ENCODE results near the gene VDR.
A peak's percentile ranks its signal among the peaks of the same experiment; 100 is the strongest.

Gene VDR

GRCh38 chr12:47891356-47891755 lies 13.4 kb downstream of the VDR start:
- DNase-seq = peak in 1 of 5 donors; percentile 28

DNA sequence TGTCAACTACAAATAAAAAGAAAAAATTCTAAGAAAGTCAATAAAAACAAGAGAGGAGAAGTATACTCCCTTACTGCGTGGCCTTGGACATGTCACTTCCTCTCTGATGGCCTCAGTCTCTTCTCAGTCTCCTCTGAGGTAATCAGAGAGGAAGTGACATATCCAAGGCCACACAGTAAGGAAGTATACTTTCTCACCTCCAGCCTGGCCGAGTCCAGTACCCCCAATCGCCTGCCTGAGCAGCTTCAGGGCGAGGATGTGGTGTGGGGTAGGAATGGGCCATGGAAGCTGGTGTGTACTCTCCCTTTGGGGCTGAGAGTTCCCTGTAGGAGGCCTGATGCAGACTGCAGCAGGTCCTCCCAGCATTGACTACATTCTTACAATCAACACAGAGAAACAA lies 15.8 kb downstream of the VDR start:
- DNase-seq = peak in 1 of 5 donors; percentile 83

DNA sequence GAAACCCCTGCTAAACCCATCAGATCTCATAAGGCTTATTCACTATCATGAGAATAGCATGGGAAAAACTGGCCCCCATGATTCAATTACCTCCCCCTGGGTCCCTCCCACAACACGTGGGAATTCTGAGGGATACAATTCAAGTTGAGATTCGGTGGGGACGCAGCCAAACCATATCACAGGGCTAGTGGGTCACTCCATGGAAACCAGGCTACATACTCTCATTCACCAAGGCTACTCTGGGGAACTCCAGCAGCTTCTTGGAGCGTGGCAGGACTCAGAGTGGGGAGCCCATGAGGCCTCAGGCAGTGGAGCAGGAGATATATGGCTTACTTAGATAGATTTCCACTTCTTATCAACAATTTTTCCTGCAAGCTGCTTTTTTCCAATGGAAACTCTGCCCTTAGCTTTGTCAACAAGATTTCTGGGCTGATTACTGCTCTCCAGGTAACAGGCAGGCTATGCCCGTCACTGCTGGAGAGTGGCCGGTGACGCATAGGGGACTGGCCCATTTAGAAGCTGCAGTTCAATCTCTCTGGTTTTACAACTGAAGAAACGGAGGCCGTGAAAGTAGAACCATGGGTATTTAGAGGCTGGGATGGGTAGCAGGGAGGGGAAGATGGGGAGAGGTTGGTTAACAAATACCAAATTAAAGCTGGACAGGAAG lies 16.5 kb downstream of the VDR start:
- DNase-seq = no peak

- DNase-seq = no peak
Observed at GRCh38 chr12:47887529-47887928, 17.3 kb downstream of the VDR start.

- no peak for DNase-seq
Observed at GRCh38 chr12:47886510-47887240, 18.1 kb downstream of the VDR start.

- no peak for DNase-seq
Observed at GRCh38 chr12:47885566-47885965, 19.2 kb downstream of the VDR start.

DNA sequence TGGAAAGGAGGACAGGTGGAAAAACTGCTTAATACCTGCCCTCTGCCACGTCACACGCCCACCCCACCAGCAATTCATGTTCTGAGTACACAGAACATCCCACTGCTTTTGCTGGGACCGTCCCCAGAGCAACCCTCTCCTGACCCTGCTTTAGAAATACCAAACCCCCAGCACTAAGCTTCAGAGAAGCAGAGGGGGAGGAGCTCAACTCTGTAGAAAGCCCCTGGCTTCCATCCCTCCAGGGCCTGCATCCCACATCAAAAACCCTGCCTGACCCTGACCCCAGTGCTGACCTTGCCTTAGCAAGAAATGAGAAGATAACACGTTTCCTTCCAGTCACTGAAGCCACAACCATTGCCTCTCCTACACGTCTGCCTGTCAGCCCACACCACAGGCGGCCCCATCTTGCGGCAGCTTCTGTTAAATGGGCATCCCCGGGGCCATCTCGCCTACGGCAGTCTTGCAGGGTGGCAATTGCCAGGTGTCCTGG lies 19.7 kb downstream of the VDR start:
- peak in 1 of 5 donors; percentile 82 for DNase-seq

GRCh38 chr12:47884501-47884900 lies 20.3 kb downstream of the VDR start:
- no peak for DNase-seq

DNA sequence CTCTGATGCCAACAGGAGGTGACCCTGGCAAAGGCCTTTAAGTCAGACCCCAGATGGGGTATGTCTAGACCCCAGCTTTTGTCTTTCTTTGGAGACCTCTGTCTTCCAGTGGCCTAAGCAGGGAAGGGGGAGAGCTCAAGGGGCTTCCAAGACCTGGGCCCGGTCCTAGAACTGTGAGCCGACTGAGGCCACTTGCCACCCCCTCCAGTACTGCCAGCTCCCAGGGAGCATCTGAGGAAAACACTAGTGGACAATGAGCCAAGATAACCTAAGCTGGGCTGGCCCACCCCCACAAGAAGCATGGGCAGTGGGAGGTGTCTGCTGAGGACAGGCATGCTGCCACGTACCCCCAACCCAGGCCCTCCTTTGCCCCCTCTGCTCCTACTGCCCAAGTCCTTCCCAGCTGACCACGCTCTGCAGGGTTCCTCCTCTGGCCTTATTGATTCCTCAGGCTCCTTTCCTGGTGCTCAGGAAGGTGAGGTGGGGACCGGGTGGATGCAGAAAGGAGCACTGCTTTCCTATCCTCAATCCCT lies 21.1 kb downstream of the VDR start:
- DNase-seq = no peak

- DNase-seq = peak in 1 of 5 donors; percentile 69
Observed at GRCh38 chr12:47882781-47883546, 21.8 kb downstream of the VDR start.

GRCh38 chr12:47881826-47882427 lies 22.9 kb downstream of the VDR start:
- DNase-seq = no peak

DNA sequence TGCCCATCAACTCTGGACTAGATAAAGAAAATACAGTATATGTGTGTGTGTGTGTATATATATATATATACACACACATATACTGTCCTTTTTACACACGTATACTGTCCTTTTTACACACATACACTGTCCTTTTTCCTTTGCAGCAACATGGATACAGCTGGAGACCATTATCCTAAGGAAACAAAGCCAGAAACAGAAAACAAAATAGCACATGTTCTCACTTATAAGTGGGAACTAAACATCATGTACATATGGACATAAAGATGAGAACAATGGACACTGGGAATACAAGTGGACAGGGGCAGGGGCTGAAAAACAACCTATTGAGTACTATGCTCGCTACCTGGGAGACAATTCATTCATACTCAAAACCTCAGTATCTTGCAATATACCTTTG lies 23.7 kb downstream of the VDR start:
- no peak for DNase-seq

DNA sequence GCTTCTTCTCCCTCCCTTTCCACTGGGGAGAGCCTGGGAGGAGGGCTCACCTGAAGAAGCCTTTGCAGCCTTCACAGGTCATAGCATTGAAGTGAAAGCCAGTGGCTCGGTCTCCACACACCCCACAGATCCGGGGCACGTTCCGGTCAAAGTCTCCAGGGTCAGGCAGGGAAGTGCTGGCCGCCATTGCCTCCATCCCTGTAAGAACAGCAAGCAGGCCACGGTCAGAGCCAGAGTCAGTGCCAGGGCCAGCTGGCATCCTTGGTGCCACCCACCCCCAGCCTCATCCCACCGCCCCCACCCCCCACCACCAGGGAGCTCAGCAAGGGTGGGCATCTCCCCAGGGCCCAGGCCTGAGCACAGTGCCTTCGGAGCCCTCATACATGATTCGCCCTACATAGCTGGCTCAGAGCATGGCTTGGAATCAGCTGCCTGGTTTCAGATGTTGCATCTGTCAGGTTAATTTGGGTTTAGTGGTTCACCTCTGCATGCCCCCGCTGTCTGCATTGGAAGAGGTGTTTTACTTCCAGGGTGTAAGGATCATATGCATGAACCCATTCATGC lies 25.8 kb downstream of the VDR start:
- no peak for DNase-seq

GRCh38 chr12:47878293-47878917 lies 26.4 kb downstream of the VDR start:
- no peak for DNase-seq

- DNase-seq = no peak
Observed at GRCh38 chr12:47877081-47877480, 27.7 kb downstream of the VDR start.

DNA sequence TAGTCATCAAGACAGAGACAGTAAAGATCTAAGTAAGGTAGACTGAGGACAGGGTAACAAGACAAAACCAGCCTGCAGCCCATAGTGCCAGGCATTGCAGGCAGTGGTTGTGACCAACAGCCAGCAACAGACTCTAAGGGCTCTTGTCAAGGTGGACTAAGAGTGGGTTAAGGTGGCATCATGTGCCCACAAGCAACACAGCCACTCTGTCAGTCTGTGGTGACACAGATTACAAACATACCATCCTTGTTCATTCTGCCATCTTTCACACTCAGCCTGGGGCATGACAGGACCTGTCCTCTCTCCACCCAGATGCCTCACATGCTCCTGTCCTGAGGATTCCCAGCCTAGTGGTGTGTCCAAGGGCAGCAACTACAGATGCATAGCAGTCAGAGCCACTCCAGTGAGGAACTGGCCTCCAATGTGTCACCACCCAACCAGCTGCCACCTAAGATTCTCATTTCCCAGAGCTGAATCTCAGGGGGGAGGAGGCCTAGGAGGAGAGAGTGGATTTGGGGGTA lies 28.3 kb downstream of the VDR start:
- no peak for DNase-seq

DNA sequence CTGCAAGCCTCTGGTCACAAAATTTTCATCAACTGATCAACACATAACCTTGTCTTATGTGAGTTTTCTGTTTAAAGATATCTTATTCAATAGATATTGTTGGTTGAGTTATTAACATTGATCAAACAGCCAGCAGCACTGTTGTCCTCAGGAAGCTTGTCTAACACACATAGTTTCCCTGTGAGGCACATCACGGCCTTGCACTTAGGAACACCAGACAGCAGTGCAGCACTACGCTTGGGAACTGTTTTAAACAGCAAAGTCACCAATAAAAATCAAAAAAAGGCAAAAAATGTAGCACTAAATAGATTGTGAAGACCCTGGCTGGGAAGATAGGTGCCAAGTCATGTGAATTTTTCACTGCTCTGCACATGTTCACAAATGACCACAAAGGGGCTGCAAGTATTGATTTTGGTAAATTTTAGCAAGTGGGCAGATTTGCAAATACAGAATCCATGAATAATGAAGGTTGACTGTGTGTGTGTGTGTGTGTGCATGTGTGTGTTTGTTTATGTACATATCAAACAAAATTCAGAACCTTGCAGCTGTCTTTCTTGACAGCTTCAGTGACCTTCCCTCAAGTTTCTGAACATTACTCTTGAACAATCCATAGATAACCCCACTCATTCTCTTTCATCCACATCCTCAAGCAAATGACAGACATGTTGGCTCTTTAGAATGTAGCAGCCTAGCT lies 28.9 kb downstream of the VDR start:
- DNase-seq = no peak

DNA sequence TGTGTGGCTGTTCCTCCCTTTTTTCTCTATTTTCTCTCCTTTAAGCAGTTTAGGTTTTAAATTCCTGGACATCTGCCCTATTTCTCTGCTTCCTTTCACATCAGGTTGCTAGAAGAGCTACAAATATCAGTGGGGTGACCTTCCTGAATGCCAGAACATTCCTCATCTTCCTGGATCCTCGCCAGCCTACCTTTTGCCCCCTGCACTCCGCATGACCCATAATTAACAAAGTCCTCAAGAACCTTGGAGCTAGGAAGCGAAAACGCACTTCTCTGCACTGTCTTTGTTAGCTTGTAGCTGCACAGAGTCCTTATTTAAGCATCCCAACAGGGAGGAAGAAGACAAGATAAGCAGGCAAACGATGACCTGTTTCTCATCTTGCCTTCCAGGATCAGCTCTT lies 30.5 kb downstream of the VDR start:
- no peak for DNase-seq

DNA sequence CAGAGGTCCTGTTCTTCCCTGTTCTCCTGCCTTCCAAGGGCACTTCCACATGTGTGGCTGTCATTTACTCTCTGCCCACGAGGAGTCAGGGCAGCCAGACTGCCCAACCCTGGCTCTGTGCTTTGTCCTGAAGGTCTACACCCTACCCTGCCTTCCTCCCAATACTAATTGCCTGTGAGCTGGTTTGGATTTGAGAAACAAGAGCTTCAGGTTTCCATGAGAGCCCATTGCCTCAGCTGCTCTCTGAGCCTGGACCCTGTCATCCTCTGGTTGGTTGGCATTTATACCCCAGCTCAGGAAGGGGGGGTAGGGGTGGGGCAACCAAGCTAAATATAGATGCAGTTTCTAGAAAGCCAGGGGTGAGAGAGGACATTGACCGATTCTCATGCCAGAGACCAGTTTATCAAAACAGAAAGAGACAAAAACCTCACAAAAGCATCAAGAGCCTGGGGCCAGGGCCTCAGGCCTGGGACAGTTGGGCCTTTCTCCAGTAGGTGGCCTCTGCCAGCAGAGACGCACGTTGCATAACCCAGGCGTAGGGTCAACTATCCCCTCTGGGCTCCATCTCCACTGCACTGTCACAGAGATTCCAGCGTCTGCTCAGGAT lies 34.5 kb downstream of the VDR start:
- DNase-seq = no peak

GRCh38 chr12:47868552-47869031 lies 36.2 kb downstream of the VDR start:
- peak in 1 of 5 donors; percentile 44 for DNase-seq

DNA sequence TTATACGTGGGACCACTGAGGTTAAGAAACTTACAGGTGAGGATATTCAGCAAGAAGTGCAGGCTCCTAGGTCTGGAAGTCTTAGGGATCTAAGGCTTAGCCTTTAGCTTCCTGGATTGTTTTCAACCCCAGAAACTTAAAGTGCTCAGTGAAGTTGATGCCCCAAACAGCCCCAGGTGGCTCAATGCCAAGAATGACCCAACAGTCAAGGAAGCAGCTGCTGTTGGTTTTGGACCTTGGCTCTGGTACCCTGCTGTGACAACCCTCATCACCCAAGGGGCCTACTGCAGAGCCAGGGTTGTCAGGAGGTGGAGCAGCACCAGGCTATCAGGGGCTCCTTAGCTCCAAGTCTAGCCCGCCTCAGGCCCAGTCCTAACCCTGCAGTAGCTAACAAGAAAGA lies 36.8 kb downstream of the VDR start:
- DNase-seq = no peak

Data from T-helper 1 cell (primary cell).